HG02763 (cell line): ENCODE data around the gene TMEM250.

Experiments
- ATAC-seq: cut with Tn5 transposase; IDR thresholded peaks from one replicate; pipeline ENCODE4 v1.9.1; 2021; ENCODE audit warnings: mild to moderate bottlenecking, moderate library complexity; ENCODE audit not compliant: unreplicated experiment

The TMEM250 gene

DNA sequence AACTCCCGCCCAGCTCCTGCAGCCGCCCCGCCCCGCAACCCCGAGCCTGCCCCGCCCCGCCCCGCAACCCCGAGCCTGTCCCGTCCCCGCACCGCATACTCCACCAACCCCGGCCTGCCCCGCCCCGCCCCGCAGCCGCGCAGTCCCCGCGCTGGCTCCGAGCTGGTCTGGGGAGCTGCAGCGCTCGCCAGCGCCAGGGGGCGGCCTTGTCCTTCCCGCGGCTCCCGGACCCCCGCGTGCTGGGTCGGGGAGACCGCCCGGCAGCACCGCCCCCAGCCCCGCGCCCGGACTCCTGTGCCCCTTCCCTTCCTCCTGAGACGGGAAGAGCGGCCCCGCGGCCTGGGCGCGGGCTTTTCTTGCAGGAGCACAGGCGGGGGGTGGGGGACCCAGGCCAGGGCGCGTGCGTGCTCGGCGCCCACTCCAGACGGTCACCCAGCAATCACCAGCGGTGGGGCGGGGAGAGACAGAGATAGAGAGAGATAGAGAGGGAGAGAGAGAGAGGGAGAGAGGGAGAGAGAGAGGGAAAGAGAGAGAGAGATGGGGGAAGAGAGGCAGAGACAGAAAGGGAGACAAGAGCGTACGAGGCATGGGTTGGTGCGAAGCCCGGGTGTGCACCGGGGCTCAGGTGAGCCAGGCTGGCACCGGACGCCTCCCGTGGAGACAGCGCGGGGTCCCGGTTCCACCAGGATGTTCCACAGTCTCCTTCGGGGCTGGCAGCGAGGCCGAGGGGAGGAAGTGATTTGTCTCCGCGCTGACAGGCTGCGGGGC, 14.7 kb upstream of the TMEM250 start:
- ATAC-seq = no peak

DNA sequence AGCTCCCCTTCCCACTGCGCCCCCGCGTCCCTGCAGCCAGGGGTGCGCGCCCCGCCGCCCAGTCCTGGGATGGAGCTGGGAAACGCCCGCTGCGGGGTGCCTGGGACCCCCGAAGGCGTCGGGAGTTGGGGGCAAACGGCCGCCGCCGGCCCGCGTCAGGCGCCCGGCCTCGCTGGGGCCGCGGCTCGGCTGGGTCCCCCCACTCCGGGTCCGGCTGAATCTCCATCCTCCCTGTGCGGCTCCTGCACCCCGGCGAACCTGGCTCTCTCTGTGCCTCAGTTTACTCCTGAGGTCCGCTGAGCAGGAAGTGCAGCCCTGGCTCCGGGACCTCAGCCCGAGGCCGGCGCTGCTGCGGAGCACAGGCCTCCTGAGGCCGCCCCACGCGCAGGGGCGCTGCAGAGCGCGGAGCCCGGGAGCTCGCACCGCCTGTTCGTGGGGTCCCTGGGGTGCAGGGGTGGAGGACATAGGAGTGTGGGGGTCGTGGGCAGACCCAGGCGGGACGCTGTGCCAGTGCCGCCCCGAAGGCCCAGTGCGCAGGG, 13.9 kb upstream of the TMEM250 start:
- no peak for ATAC-seq

DNA sequence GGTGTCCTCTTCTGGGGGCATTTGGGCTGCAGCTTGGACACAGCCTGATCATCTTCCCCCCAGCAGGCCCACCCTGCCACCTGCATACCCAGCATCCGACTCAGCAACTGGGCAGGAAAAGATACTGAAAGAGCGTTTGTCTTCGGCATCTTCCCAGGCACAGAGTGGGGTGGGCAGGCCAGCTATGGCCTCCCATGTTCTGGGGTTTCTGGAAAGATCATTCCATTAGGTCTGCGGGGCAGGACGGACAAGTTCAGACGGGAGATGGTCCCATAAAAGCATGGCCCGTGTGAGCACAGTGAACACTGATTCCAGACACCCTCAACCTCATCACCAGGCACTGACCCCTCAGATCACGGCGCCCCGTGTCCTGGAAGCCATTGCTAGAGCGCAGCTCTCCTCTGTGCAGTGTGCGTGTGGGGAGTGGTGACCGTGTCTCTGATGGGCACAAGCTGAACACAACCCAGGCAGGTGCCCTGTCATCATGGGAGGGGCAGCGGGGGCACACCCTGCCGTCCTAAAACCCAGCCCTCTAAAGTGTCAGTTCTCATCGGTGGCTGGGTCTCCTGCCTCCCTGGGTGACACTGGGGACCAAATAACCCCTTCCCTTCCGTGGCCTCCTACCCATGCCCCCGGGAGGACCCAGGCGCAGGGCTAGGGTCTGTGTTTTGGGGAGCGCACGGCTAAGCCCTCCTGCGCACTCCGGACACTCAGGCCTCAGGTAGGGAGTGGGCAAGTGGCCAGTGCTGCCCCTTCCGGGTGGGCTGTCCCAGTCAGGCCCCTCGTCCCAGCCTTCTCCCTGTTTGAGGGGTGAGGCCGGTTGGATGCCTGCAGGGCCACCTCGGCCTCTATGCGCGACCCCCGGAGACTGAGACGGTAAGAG, 13.2 kb upstream of the TMEM250 start:
- no peak for ATAC-seq

DNA sequence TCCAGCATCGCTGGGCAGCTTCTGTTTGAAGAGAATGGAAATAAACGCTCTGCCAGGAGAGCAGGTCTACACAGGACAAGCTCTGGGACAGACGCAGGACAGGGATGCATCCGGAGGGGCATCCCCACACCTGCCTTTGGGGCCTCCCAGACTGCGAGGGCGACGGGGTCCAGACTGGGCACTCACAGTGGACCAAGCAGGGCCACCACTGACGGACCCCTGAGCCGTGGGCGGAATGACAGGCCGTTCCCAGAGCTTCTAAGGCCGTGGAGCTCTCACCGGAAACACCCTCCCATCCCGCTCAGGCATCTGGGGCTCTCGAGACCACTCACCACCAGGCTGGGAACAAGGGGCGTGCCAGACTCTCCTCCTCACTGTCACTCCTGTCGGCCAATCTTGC, 10.5 kb upstream of the TMEM250 start:
- no peak for ATAC-seq

DNA sequence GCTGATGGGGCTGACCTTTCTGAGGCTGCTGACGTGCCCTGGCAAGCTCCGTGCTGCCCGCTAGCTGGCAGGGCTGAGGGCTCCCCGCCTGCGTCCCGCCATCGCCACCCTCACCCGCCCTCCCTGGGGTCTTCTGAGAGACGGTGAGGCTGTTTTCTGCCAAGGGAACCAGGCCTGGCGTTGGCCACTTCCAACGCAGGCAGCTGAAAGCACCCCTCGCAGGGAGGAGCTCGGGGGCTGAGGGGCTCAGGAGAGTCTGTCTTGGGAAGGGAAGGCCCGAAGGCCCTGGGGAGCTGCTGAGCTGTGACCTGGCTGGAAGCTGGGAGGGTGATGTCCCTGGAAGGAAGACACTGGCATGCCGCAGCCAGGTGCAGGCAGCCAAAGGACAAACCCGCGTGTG, 9.8 kb upstream of the TMEM250 start:
- no peak for ATAC-seq

DNA sequence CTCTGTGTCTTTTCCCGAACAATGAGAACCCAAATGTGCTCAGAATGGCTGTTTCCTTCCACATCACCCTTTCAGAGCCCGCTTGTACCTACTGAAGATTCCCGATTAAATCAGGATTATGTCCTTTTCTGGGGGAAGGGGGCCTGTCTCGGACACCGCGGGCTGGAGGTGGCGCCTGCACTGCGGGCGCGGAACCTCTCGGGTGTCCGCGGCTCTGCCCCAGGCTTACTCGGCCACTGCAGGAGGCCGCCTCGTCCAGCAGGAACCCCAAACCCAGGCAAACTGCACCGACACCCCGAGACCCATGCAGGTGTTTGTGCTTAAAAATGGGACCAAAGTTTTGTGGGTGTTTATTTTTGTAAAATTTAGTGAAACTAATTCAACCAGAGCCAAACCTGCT, 8.6 kb upstream of the TMEM250 start:
- ATAC-seq = no peak

DNA sequence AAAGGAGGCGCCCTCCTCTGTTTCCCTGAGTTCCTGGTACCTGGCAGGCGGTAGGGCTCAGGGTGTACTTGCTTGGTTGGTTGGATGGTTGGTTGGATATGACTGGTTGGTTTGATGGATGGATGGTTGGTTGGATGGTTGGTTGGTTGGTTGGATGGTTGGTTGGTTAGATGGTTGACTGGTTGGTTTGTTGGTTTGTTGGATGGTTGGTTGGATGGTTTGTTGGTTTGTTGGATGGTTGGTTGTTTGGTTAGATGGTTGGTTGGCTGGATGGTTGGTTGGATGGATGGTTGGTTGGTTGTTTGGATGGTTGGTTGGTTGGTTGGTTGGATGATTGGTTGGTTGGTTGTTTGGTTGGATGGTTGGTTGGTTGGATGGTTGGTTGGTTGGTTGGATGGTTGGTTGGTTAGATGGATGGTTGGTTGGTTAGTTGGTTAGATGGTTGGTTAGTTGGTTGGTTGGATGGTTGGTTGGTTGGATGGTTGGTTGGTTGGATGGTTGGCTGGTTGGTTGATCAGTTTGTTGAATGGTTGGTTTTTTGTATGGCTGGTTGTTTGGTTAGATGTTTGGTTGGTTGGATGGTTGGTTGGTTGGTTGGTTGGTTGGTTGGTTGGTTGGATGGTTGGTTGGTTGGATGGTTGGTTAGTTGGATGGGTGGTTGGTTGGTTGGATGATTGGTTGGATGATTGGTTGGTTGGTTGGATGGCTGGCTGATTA, 6.5 kb upstream of the TMEM250 start:
- ATAC-seq = no peak

DNA sequence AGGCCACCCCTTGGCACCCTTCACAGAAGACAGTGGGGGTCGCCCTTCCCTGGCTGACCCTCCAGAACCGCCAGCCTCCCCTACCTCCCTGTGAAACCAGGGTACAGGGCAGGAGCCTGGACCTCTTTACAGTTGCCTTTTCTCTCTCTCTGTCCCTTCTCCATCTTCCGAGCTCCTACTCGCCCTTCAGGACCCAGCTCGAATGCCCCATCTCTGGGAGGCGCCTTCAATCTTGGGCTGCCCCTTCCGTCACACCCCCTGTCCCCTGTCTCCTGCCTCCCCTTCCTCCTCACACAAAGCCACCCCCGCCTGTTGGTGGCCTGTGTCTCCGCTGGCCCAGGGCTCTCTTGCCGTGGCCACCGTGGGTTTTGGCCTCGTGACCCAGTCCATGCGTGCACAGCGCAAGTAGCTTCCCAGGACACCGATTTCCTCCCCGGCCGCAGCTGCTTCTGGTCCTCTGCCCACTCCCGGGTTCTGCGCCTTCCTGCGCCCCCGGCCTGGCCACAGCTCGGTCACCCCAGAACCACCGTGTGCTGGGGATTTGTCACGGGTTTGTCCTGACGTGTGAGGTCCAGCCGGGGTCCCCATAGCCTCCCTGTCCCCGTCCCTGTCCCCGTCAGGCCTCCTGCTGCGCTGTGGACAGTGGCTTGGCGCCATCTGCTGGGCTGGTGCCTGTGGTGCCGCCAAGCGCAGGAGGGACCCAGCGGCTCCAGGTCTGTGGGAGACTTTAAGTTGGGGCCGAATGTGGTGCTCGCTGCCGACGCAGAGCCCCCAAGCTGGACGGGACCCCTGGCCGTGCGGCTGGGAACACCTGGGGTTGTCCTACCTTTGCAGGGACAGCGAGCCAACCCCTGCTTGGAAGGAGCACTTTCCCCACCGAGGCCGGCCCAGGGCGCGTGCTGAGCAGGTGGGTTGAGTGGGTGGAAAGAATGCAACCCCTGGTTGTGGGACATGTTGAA, 4.0 kb upstream of the TMEM250 start:
- no peak for ATAC-seq

DNA sequence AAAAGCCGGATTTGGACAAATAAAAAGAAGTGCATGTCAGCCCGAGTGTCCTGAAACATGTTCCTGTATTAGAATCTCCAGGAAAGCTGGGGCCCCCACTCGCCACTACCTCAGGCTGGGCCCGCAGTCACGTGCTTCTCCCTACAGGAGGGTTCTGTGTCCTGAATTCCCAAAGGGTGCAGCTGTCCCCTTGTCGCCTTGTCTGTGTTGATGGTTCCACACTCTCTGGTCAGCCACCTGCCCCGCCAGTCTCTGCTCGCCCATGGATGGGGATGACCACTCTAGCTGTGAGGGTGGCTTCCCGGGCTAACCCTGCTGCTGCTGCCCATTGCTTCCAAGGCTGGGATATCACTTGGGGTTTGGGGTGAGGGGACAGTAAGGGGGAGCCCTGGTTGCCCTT, 3.1 kb upstream of the TMEM250 start:
- ATAC-seq = no peak

DNA sequence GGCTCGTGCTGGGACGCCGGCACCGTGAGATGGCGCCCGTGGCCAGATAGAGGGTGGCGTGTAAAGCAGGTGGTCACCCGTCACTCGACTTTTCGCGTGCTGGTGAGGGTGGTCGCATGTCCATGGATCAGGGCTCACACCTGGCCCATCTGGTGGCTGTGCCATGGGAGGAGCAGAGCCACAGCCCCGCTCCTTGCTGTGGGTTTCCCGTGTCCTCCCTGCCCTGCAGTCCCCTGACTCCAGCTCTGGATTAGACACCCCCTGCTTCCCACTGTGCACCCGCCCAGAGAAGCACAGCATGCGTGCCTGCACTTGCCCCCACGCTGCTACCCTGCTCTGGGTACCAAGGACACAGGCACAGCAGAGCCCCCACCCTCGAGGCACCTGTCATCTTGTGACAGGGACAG, 1.8 kb upstream of the TMEM250 start:
- no peak for ATAC-seq

DNA sequence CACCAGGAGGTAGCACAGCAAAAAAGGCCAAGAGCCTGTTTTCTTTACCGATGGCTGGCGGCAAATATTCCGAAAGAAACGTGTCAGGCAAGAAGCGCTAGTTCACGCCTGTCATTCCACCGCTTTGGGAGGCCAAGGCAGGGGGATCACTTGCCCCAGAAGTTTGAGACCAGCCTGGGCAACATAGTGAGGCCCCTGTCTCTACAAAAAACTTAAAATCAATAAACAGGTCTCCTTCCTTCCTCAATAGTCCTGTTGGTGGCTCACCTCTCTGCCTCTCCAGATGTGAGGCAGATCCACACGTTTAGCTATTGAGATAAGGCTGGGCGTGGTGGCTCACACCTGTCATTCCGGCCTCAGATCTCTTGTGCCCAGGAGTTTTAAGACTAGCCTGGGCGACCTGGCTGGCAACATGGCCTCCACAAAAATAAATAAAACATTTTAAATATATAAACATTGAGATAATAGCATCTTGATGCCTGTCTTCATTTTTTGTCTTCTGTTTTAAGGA, 1.3 kb upstream of the TMEM250 start:
- ATAC-seq = no peak

DNA sequence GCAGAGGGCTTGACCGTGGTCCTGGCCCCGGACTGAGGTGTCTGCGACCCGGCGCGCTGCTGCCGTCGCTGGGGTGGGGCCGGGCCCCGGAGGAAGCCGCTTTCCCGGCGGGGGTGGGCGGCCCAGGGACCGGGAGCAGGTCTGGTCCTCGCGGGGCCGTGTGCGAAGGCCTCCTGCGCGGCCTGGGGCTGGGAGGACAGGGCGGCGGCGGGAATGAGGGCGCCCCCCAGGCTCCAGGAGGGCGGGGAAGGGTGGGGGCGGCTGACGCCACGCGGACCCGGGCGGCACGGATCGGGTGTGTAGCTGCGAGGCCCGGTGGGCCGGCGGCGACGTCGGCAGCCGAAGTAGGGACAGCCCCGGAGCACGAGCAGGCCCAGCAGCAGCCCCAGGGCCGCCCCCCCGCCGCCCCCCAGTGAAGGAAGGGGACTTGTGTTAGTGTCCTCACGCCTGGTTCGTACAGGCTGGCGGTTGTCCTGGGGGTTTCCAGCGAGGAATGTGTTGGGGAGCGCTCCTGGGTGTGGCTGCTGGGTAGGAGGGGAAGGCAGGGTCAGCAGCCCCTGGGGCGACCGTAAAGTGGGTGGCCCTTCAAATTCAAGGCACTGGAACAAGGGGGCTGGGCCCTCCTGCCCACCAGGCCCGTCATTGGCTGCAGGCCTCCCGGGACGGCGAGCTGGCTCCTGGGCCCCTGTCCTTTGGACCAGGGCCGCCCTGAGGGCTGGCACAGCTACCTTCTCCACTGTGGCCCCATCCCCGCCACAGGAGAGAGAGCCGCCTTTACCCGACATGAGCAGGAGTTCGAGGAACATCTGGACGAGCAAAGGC, 597 bp upstream of the TMEM250 start:
- no peak for ATAC-seq

DNA sequence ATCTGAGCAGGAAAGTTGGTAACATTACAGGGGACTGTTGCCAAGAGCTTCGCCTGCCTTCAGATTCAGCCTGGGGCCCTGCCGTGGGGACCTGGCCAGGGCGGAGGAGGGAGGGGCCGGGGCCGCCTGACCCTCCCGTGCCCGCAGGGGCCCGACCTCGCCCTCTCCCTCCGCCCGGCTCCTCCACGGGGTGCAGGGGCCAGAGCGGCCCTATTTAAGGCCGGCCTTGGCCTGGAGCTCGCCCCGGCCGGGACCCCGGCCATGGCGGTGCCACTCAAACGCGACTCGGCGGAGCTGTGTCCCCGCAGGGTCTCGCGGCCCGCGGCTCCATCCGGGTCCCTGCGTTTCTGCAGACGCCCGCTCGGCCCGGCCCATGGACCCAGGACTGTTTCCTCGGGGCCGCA, 757 bp downstream of the TMEM250 start:
- ATAC-seq = peak; percentile 4

DNA sequence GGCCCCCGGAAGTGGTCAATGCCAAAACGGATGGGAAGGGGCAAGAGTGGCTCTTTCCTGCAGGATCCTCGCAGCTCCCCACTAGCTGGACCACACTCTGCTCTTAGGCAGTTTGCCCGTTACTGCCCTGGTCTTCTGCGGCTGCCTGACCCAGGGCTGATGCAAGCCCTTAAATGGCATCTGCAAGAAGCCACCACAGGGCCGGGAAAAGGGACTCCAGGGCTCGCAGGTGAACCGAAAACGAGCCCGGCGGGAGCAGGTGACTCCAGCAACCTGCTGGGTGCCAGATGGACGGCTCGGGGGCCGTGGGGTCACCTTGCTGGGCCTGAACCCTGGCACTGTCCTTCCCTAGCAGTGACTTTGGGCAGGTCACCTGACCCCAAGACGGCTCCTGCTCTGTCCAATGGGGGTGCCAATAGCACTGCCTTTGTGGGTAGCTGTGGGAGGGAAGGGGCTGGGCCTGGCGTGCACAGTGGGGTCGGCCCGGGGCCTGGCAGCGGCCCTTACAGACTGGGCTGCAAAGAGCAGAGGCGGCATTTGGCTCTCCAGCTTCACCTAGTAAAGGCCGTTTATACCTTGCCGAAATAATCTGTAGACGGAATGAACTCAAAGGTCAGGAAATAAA, 1.3 kb downstream of the TMEM250 start:
- no peak for ATAC-seq

DNA sequence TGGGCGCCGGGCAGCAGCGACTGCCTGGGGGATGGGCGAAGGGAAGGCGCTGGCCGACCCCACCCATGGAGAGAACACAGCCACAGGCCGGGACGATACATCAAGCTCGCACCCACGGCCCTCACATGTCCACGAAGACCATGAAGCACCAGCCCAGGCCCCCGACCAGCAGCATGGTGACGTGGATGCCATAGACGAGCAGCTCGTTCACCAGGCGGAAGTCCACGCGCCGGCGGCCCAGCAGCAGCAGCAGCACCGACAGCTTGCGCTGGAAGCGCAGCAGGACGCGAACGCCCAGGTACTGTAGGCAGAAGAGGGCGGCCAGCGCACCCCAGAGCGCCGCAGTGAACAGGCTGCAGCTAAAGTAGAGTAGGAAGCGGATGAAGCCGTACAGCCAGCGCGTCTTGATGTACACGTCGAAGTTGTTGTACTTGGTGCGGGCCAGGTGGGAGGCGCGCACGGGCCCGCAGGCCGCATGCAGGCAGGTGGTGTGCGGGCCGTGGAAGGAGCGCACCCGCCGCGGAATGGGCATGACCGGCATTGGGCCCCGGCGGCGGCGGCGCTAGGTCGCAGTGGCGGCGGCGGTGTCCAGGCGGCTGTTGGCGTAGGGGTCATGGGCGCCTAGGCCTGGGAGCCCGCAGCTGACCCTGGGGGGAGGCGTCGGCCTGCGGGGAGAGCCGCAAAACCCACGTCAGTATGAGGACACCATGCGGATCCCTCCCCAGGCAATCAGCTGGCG, 2.1 kb downstream of the TMEM250 start:
- ATAC-seq = no peak

DNA sequence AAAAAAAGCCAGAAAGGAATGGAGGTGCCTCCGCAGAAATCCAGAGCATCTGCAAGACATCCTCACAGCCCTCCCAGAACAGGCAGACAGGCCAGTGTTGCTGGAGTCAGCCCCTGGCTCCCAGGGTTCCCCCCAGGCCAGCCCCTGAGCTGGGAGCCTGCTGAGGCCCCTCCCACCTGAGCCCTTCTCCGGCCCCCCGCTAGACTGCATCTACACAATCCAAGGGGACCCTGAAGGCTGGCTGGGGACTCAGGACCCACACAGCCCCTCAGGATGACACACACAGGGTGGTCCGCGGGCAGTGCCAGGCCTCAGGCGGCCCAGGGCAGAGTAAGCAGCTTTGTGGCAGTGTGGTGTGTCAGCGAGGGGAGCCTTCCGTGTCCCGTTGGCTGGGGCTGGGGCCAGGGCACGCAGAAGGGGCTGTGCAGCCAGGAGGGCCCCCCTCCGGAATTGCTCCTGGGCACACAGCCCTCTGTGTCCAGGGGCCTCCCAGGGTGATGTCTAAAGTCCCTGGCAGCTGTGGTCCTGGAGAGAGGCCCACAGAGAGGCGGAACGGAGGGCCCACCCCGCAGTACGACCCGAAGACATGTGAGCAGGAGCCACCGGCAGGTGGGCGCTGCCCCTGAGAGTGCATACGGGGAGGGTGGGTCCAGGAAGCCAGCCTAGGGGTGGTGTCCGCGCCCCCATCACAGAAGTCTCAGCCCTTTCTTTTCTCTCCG, 2.9 kb downstream of the TMEM250 start:
- no peak for ATAC-seq

DNA sequence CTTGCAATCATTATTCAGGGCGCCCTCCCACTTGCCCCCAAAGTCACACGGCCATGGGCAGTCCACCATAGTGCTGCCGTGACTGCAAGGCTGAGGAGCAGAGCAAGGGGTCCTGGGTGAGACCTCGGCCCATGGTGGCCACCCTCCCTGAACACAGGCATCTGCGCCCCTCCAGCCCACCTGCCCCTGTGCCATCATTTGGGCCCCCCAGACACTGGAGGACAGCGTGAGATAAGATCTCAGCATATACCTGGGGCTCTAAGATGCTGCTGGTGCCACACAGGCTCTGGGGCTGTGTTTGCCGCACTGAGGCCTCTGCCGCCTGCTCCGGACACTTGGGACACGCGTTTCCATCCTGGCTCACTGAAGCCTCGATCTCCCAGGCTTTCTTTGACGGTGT, 3.5 kb downstream of the TMEM250 start:
- ATAC-seq = no peak
